ENCODE results near the gene SLC35G6.

Gene SLC35G6

GRCh38 chr17:7508145-7508544 is 26.9 kb downstream of the SLC35G6 start:
- no peak for DNase-seq

GRCh38 chr17:7508846-7509245 is 27.6 kb downstream of the SLC35G6 start:
- no peak for DNase-seq

GRCh38 chr17:7509937-7510336 is 28.7 kb downstream of the SLC35G6 start:
- no peak for DNase-seq

GRCh38 chr17:7511108-7511507 is 29.9 kb downstream of the SLC35G6 start:
- no peak for DNase-seq

- DNase-seq: no peak
Observed at GRCh38 chr17:7512105-7512504, 30.9 kb downstream of the SLC35G6 start.

- DNase-seq: no peak
Observed at GRCh38 chr17:7512824-7513540, 31.7 kb downstream of the SLC35G6 start.

GRCh38 chr17:7513850-7514419 is 32.7 kb downstream of the SLC35G6 start:
- no peak for DNase-seq

- no peak for DNase-seq
Observed at GRCh38 chr17:7515911-7516610, 34.8 kb downstream of the SLC35G6 start.

- peak in 4 of 5 donors; percentile 33 to 52 (median 40) for DNase-seq
Observed at GRCh38 chr17:7523033-7523432, 41.8 kb downstream of the SLC35G6 start.

- DNase-seq: no peak
Observed at GRCh38 chr17:7528842-7529241, 47.6 kb downstream of the SLC35G6 start.

- DNase-seq: no peak
Observed at GRCh38 chr17:7530023-7530900, 49.0 kb downstream of the SLC35G6 start.
